Measurements from ENCODE around the gene EFNA2.
"Not testable (repeated sequence)": the region's sequence is repeated elsewhere in the genome, so short reads cannot be mapped to it uniquely, and the experiment has no call there.

EFNA2 gene

DNA sequence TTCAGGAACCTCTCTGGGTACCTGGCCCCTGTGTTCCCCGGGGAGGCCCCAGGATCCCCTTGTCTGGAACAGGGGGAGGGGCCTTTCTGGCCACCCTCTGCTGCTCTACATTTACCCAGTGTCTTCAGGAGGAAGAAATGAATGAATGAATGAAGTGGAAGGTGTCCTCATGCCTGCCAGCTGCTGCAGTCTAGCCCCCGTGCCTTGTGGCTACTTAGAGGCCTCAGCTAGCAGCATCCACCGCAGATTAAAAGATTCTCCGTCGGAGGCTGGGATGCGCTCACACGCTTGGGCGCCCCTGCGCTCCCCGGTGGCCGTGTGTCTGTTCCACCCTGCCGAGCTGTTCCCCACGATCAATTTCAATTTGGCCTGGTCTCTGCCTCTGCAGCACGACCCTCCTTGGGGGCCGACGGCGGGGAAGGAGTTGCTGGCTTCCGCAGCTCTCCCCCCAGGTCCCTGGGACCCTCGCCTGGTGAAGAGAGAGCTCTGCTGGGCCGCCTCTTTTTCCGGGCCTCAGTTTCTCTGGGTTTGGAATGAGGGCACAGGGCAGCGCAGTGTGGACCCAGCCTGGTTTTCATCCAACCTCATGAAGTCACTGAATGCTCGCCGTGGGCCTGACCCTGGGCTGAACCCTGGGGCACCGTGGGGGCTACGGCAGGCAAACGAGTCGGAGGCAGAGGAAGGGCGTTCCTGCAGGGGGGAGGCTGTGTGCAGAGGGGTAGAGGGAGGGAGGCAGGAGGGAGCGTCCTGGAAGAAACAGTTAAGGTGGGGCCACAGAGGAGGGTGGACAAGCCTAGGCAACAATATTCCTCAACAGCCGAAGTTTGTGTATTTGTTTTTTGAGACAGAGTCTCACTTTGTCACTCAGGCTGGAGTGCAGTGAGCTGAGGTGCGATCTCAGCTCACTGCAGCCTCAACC is 28.3 kb downstream of the EFNA2 start:
- no peaks in the 10 kb centered on the region for H3K36me3 ChIP-seq (ENCODE audit: control insufficient read depth, insufficient read depth, low read length)
- no peaks in the 10 kb centered on the region for H3K9me3 ChIP-seq (ENCODE audit: control insufficient read depth, insufficient read depth, low read length)
- no CpG with 5 or more reads among the region's 32 CpGs for WGBS (ENCODE audit: insufficient coverage, insufficient read length)
- DNase-seq (ENCODE audit: low read depth, low spot score), result no peak
- H3K27me3 ChIP-seq (ENCODE audit: control insufficient read depth, insufficient read depth, low read length), result no peaks in the 10 kb centered on the region; the same call in 1 of the 2 replicates
- no peaks in the 10 kb centered on the region for H3K4me1 ChIP-seq (ENCODE audit: control insufficient read depth, insufficient read depth, low read length)
- H3K27ac ChIP-seq (ENCODE audit: low read length), result no peak overlapping the region
- H3K4me3 ChIP-seq (ENCODE audit: low read length), result no peak overlapping the region

GRCh38 chr19:1315470-1316166 is 29.9 kb downstream of the EFNA2 start:
- H3K27me3 ChIP-seq (ENCODE audit: control insufficient read depth, insufficient read depth, low read length), result no peaks in the 10 kb centered on the region; the same call in 1 of the 2 replicates
- H3K27ac ChIP-seq (ENCODE audit: low read length), result no peak overlapping the region
- H3K9me3 ChIP-seq (ENCODE audit: control insufficient read depth, insufficient read depth, low read length), result no peaks in the 10 kb centered on the region
- H3K4me3 ChIP-seq (ENCODE audit: low read length), result peak overlapping the region; percentile 16; the same call in 1 of the 2 replicates
- no peaks in the 10 kb centered on the region for H3K4me1 ChIP-seq (ENCODE audit: control insufficient read depth, insufficient read depth, low read length)
- WGBS (ENCODE audit: insufficient coverage, insufficient read length), result no CpG with 5 or more reads among the region's 58 CpGs
- no peaks in the 10 kb centered on the region for H3K36me3 ChIP-seq (ENCODE audit: control insufficient read depth, insufficient read depth, low read length)
- DNase-seq (ENCODE audit: low read depth, low spot score), result no peak

GRCh38 chr19:1316466-1316865 is 30.8 kb downstream of the EFNA2 start:
- no peaks in the 10 kb centered on the region for H3K36me3 ChIP-seq (ENCODE audit: control insufficient read depth, insufficient read depth, low read length)
- no peaks in the 10 kb centered on the region; the same call in 1 of the 2 replicates for H3K27me3 ChIP-seq (ENCODE audit: control insufficient read depth, insufficient read depth, low read length)
- H3K9me3 ChIP-seq (ENCODE audit: control insufficient read depth, insufficient read depth, low read length), result no peaks in the 10 kb centered on the region
- no peak overlapping the region for H3K4me3 ChIP-seq (ENCODE audit: low read length)
- no peak overlapping the region for H3K27ac ChIP-seq (ENCODE audit: low read length)
- DNase-seq (ENCODE audit: low read depth, low spot score), result no peak
- no CpG with 5 or more reads among the region's 13 CpGs for WGBS (ENCODE audit: insufficient coverage, insufficient read length)
- no peaks in the 10 kb centered on the region for H3K4me1 ChIP-seq (ENCODE audit: control insufficient read depth, insufficient read depth, low read length)

DNA sequence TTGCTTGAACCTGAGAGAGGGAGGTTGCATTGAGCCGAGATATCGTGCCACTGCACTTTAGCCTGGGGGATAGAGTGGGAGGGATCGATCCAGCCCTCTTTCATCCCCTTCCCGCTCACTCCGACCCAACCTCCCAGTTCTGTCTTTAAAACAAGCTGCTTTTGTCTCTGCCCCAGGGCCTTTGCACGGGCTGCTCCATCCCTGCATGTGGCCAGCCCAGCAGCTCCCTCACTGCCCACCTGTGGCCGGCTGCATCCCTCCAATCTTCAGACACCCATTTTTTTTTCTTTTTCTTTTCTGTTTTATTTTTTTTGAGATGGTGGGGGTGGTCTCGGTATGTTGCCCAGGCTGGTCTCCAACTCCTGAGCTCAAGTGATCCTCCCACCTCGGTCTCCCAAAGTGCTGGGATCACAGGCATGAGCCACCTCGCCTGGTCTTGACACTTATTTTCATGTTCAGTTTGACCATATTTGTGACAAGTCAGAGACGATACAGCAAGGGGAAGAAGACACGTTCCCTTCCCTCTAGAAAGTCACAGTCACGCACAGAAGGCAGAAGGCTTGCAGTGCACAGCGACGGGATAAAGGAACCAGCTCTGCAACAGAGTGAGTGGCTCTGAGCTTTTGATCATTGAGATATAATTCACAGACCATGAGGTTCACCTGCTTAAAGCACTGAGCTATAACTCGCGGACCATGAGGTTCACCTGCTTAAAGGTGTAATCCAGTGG is 31.8 kb downstream of the EFNA2 start:
- no peaks in the 10 kb centered on the region for H3K4me1 ChIP-seq (ENCODE audit: control insufficient read depth, insufficient read depth, low read length)
- no peak for DNase-seq (ENCODE audit: low read depth, low spot score)
- no peaks in the 10 kb centered on the region for H3K9me3 ChIP-seq (ENCODE audit: control insufficient read depth, insufficient read depth, low read length)
- no peaks in the 10 kb centered on the region for H3K36me3 ChIP-seq (ENCODE audit: control insufficient read depth, insufficient read depth, low read length)
- H3K4me3 ChIP-seq (ENCODE audit: low read length), result no peak overlapping the region
- no peak overlapping the region for H3K27ac ChIP-seq (ENCODE audit: low read length)
- no CpG with 5 or more reads among the region's 17 CpGs for WGBS (ENCODE audit: insufficient coverage, insufficient read length)
- no peaks in the 10 kb centered on the region; the same call in 1 of the 2 replicates for H3K27me3 ChIP-seq (ENCODE audit: control insufficient read depth, insufficient read depth, low read length)

DNA sequence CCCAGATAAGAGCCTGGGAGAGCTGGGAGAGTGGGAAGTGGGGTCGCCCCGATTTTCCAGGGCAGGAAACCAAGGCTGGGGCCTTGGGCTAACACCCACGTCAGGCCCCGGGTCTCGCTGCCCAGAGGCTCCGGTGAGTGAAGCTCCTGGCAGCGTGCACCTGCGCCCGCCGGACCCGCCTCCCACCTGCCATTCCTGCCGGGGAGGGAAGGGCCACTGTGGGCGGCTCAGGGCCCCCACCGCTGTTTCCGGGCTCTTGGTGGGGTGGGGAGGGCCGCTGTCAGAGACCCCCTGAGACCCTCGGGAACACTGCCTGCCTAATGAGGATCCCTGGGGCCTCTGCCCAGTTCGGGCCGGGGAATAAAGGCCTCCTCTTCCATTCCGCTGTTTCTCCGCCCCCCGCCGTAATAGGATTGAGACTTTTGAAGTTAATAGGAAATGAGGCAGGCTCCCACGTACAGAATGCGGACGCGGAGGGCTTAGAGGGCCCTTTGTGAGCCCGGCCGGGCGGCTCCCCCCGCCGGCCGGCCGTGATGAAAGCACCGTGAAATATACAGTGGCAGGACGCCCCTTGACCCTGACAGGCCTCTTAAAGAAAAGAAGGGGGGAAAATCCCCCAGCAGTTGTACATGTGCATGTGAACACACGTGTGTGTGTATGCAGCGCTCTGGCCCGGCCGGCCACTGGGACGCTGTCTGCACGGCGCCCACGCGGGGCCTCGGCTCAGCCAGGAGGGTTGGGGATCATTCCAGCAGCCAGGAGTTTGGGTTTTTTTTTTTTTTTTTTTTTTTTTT is 33.2 kb downstream of the EFNA2 start:
- WGBS (ENCODE audit: insufficient coverage, insufficient read length), result no CpG with 5 or more reads among the region's 46 CpGs
- no peak overlapping the region for H3K27ac ChIP-seq (ENCODE audit: low read length)
- H3K36me3 ChIP-seq (ENCODE audit: control insufficient read depth, insufficient read depth, low read length), result no peaks in the 10 kb centered on the region
- DNase-seq (ENCODE audit: low read depth, low spot score), result no peak
- no peaks in the 10 kb centered on the region for H3K4me1 ChIP-seq (ENCODE audit: control insufficient read depth, insufficient read depth, low read length)
- H3K9me3 ChIP-seq (ENCODE audit: control insufficient read depth, insufficient read depth, low read length), result no peaks in the 10 kb centered on the region
- no peak overlapping the region for H3K4me3 ChIP-seq (ENCODE audit: low read length)
- H3K27me3 ChIP-seq (ENCODE audit: control insufficient read depth, insufficient read depth, low read length), result no peaks in the 10 kb centered on the region; the same call in 1 of the 2 replicates

DNA sequence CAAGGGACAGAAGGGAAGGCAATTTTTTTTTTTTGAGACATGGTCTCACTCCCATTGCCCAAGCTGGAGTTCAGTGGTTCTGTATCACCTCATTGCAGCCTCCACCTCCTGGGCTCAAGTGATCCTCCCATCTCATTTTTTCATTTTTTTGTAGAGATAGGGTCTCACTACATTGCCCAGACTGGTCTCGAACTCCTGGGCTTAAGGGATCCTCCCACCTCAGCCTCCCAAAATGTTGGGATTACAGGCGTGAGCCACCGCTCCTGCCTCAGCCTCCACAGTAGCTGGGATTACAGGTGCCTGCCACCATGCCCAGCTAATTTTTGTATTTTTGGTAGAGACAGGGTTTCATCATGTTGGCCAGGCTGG is 34.6 kb downstream of the EFNA2 start:
- H3K9me3 ChIP-seq (ENCODE audit: control insufficient read depth, insufficient read depth, low read length); H3K4me3 ChIP-seq (ENCODE audit: low read length); H3K27ac ChIP-seq (ENCODE audit: low read length); H3K27me3 ChIP-seq (ENCODE audit: control insufficient read depth, insufficient read depth, low read length); H3K36me3 ChIP-seq (ENCODE audit: control insufficient read depth, insufficient read depth, low read length); DNase-seq (ENCODE audit: low read depth, low spot score); H3K4me1 ChIP-seq (ENCODE audit: control insufficient read depth, insufficient read depth, low read length): not testable (repeated sequence)
- WGBS (ENCODE audit: insufficient coverage, insufficient read length), result no CpG with 5 or more reads among the region's 3 CpGs

- no peaks in the 10 kb centered on the region for H3K4me1 ChIP-seq (ENCODE audit: control insufficient read depth, insufficient read depth, low read length)
- no peaks in the 10 kb centered on the region for H3K9me3 ChIP-seq (ENCODE audit: control insufficient read depth, insufficient read depth, low read length)
- no peaks in the 10 kb centered on the region for H3K36me3 ChIP-seq (ENCODE audit: control insufficient read depth, insufficient read depth, low read length)
- no CpG with 5 or more reads among the region's 9 CpGs for WGBS (ENCODE audit: insufficient coverage, insufficient read length)
- H3K27me3 ChIP-seq (ENCODE audit: control insufficient read depth, insufficient read depth, low read length), result no peaks in the 10 kb centered on the region; the same call in 1 of the 2 replicates
- no peak overlapping the region for H3K27ac ChIP-seq (ENCODE audit: low read length)
- no peak overlapping the region for H3K4me3 ChIP-seq (ENCODE audit: low read length)
- no peak for DNase-seq (ENCODE audit: low read depth, low spot score)
These were observed 35.9 kb downstream of the EFNA2 start for GRCh38 chr19:1321539-1321938.

DNA sequence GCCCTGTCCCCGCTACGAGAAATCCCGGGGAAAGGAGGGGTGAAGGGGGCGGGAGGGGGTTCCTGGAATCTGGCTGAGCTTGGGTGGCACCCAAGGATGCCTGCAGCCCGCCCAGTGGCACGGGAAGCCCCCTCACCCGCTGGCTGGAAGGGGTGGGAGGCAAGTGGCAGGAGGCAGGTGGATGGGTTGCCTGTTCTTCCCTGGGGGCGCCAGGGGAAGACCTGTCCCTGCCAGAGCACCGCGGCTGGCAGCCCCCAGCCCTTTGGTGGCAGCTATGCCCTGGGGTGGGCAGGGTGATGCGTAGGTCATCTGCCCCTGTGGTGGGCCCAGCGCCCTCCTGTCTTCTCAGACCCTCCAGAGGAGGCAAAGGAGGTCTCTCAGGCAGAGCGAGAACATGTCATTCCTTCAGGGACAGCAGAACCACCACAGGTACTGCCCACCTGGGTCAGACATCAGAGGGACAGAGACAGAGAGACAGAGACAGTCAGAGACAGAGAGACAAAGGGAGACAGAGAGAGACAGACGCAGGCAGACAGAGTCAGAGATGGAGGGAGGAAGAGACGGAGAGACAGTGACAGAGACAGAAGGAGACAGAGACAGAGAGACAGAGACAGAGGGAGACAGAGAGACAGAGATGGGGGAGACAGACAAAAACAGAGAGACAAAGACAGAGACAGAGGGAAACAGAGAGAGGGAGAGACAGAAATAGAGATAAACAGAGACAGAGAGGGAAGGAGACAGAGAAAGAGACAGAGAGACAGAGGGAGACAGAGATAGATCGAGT is 36.7 kb downstream of the EFNA2 start:
- H3K27ac ChIP-seq (ENCODE audit: low read length), result no peak overlapping the region
- H3K36me3 ChIP-seq (ENCODE audit: control insufficient read depth, insufficient read depth, low read length), result no peaks in the 10 kb centered on the region
- H3K27me3 ChIP-seq (ENCODE audit: control insufficient read depth, insufficient read depth, low read length), result no peaks in the 10 kb centered on the region
- no peak for DNase-seq (ENCODE audit: low read depth, low spot score)
- H3K4me1 ChIP-seq (ENCODE audit: control insufficient read depth, insufficient read depth, low read length), result no peaks in the 10 kb centered on the region
- H3K9me3 ChIP-seq (ENCODE audit: control insufficient read depth, insufficient read depth, low read length), result no peaks in the 10 kb centered on the region
- H3K4me3 ChIP-seq (ENCODE audit: low read length), result no peak overlapping the region
- no CpG with 5 or more reads among the region's 16 CpGs for WGBS (ENCODE audit: insufficient coverage, insufficient read length)

DNA sequence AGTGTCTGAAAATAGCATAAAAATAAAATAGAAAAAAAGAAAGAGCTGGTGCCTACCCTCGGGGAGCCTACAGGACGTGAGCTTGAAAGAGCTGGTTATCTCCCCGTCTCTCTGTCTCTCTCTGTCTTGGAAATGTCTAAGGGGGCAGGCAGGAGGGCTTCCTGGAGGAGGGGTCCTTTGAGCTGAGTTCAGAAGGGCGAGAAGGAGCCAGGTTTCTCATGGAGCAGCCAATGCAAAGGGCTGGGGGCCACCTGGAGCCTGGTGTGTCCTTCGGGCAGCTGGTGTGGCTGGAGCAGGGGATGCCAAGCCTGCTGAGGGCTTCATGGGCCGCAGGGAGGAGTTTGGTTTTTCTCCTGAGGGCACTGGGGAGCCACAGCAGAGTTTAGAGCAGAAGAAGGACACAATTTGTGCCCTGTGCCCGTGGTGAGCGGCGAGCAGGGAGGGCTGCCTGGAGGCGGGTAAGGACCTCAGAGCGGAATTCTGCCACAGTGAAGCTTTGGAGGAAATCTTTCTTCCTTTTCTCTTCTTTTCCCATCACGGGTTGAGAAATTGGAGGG is 38.7 kb downstream of the EFNA2 start:
- Histone ChIP-seq H3K27me3 (ENCODE audit: control insufficient read depth, insufficient read depth, low read length) (no peaks in the 10 kb centered on the region), H3K36me3 (ENCODE audit: control insufficient read depth, insufficient read depth, low read length) (no peaks in the 10 kb centered on the region), H3K4me1 (ENCODE audit: control insufficient read depth, insufficient read depth, low read length) (no peaks in the 10 kb centered on the region), H3K27ac (ENCODE audit: low read length) (no peak overlapping the region), H3K9me3 (ENCODE audit: control insufficient read depth, insufficient read depth, low read length) (no peaks in the 10 kb centered on the region), H3K4me3 (ENCODE audit: low read length) (no peak overlapping the region)
- DNase-seq (ENCODE audit: low read depth, low spot score), result no peak
- no CpG with 5 or more reads among the region's 12 CpGs for WGBS (ENCODE audit: insufficient coverage, insufficient read length)
